HAP-1 (cell line): ENCODE results near the gene GAD1.
A peak's percentile ranks its signal among the peaks of the same experiment; 100 is the strongest.

ENCODE experiments used
- DNase-seq, 2 experiments: peaks; one replicate each; pipeline ENCODE4 v3.0.0-alpha.2; 2016 to 2020; ENCODE audit warnings: low spot score in 2 of 2
- H3K27me3 ChIP-seq: fragments of 250-450 bp; sonication (Bioruptor Pico); 2 replicates; pipeline ENCODE4 v1.5.1; 2020; ENCODE audit warnings: low read depth, mild to moderate bottlenecking, moderate library complexity
- H3K36me3 ChIP-seq: fragments of 250-450 bp; sonication (Bioruptor Pico); replicated peaks from 2 replicates; pipeline ENCODE4 v1.5.1; 2020; ENCODE audit warnings: mild to moderate bottlenecking
- H3K4me1 ChIP-seq: fragments of 250-450 bp; sonication (Bioruptor Pico); 2 replicates; pipeline ENCODE4 v1.5.1; 2020; ENCODE audit warnings: mild to moderate bottlenecking
- H3K4me3 ChIP-seq: fragments of 250-450 bp; sonication (Bioruptor Pico); 2 replicates; pipeline ENCODE4 v1.5.1; 2020; ENCODE audit warnings: mild to moderate bottlenecking, moderate library complexity
- H3K9me3 ChIP-seq: fragments of 250-450 bp; sonication (Bioruptor Pico); 2 replicates; pipeline ENCODE4 v1.5.1; 2020; ENCODE audit warnings: mild to moderate bottlenecking, moderate library complexity
- in situ Hi-C: fragments of 300-500 bp; cut with MboI; formaldehyde crosslinking; loops from 3 replicates; pipeline ENCODE4 v1.14.3; 2020; ENCODE audit warnings: low sequenced_read_pairs, inconsistent platforms, mixed read lengths

Gene GAD1

DNA sequence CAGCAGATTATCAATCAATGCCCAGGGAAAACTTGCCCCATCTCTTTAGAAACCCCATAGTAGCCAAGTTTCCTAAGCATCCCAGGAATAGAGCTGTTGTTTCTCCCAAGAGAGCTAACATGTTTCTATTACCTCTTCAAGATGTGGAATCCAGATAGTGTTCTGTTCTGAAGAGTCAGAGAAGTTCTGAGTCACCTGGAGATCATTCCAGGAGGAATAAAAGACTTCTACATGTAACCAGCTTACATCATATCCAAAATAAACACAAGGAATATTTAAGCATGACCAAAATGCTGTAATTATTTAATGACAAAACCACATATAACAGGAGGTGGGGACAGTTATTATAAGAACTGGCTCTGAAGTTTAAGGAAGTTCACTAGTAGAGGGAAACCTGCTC is 61.4 kb downstream of the GAD1 start:
- H3K4me3 ChIP-seq: no peak overlapping the region
- DNase-seq: no peak
- in situ Hi-C loops: no loop called here
- H3K4me1 ChIP-seq: peaks cover under 1% of the 10 kb centered on the region; the same call in 1 of the 2 replicates
- H3K27me3 ChIP-seq: peaks cover 5% of the 10 kb centered on the region; the same call in 1 of the 2 replicates
- H3K9me3 ChIP-seq: no peaks in the 10 kb centered on the region
- no peaks in the 10 kb centered on the region for H3K36me3 ChIP-seq

DNA sequence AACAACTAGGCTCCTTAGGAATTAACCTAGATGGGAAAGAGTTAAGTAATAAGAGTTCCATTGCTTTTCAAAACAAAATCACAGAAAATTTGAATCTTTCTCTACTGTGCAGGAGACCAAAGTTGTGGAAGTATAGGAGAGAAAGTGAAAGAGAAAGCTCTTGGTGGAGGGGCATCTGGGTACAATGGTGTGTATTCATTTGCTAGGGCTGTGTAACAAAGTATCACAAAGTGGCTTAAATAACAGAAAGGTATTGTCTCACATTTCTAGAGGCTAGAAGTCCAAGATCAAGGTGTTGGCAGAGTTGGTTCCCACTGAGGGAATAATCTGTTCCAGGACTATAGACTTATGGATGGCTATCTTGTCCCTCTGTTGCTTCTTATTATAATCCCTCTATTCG is 61.8 kb downstream of the GAD1 start:
- no peaks in the 10 kb centered on the region for H3K36me3 ChIP-seq
- in situ Hi-C loops: no loop called here
- no peak for DNase-seq

DNA sequence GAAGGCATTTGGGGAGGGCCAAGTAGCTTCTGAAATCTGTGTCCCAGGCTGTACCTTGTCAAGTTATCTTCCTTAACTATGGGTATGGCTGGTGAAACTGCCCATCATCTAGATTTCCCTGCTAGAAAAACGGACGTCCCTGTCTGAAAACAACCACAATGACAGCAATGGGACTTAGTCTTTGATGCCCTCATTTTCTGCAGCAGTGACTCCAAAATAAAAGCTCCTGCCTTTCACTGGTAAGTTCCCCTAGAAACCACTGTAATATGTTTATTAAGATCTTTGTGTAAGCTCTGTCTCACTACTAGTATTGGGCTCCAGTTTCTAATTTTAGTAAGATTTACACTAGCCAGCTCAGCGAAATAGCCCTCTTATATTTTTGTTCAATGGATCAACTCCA is 65.2 kb downstream of the GAD1 start:
- Histone ChIP-seq H3K9me3 (no peaks in the 10 kb centered on the region), H3K4me1 (no peaks in the 10 kb centered on the region), H3K36me3 (no peaks in the 10 kb centered on the region), H3K4me3 (no peak overlapping the region), H3K27me3 (peaks cover 5% of the 10 kb centered on the region; the same call in 1 of the 2 replicates)
- in situ Hi-C loops: no loop called here
- no peak for DNase-seq

More for the DNA sequence above, 61.8 kb downstream of the GAD1 start:
- Histone ChIP-seq H3K4me3 (no peak overlapping the region), H3K9me3 (no peaks in the 10 kb centered on the region), H3K27me3 (peaks cover 5% of the 10 kb centered on the region; the same call in 1 of the 2 replicates), H3K4me1 (no peaks in the 10 kb centered on the region)

DNA sequence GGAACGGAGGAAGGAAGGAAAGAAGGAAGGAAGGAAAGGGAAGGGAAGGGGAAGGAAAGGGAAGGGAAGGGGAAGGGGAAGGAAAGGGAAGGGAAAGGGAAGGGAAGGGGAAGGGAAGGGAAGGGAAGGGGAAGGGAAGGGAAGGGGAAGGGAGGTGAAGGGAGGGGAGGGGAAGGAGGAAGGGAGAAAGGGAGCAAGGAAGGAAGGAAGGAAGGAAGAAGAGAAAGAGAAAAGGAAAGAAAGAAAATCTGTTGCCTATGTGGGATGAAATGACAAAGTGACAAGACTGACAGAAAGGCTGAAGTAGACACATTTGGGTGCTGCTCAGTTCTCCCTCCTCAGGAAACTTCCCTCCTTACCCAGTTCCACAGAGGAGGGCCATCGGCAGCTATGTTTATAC is 66.1 kb downstream of the GAD1 start:
- Histone ChIP-seq H3K36me3 (no peaks in the 10 kb centered on the region), H3K4me1 (no peaks in the 10 kb centered on the region), H3K27me3 (peaks cover 5% of the 10 kb centered on the region; the same call in 1 of the 2 replicates), H3K9me3 (no peaks in the 10 kb centered on the region), H3K4me3 (no peak overlapping the region)
- in situ Hi-C loops: no loop called here
- DNase-seq: no peak

DNA sequence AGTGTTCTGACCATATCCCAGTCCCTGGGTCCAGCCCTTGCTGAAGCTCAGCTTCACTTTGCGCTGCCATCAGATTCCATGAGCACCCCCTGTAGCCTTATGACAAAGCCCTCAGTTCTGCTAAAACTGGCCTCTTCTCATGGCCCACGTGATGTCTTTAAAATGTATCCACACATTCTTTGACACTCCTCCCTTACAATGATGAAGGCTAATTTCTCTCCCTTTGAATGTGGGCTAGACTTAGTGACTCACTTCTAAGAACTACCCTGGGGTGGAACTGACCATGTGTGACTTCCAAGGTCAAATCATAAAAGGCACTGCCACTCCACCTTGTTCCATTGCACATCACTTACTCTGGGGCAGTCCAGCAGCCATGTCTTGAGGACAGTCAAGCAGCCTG is 67.0 kb downstream of the GAD1 start:
- no peaks in the 10 kb centered on the region for H3K36me3 ChIP-seq
- DNase-seq: no peak
- no peaks in the 10 kb centered on the region for H3K4me1 ChIP-seq
- H3K4me3 ChIP-seq: no peak overlapping the region
- H3K27me3 ChIP-seq: peaks cover 5% of the 10 kb centered on the region; the same call in 1 of the 2 replicates
- no peaks in the 10 kb centered on the region for H3K9me3 ChIP-seq
- in situ Hi-C loops: no loop called here

DNA sequence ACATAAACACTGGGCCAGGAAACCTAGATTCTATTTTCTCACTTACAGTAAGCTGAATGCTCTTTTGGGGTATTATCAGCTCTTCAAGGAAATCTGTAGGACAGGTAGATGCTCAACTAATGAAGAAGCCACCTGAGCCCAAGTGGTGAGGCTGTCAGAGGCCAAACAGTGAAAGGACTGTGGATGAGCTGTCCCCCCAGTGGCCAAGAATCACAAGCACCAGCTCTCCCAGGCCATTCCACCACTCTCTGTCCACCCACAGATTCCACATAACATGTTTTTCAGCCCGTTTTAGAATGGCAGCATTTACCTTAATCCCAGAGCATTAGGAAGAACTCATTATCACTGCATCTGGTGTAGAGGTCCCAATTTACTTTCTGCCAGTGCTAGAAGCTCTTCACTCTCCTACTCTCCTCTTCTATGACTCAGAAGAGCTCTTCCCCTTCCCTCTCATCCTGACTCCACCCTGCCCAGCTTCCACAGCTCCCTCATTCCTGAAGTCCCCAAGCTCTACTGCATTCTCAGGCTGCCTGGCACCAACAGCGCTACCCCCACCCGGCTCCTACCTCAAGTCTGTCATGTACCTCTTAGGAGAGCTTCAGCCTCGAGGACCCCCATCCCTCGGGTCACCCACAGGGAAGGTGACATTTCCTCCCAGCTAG is 68.6 kb downstream of the GAD1 start:
- H3K9me3 ChIP-seq: no peaks in the 10 kb centered on the region
- in situ Hi-C loops: no loop called here
- H3K4me1 ChIP-seq: no peaks in the 10 kb centered on the region
- peaks cover 5% of the 10 kb centered on the region; the same call in 1 of the 2 replicates for H3K27me3 ChIP-seq
- H3K36me3 ChIP-seq: no peaks in the 10 kb centered on the region
- no peak for DNase-seq
- H3K4me3 ChIP-seq: no peak overlapping the region

DNA sequence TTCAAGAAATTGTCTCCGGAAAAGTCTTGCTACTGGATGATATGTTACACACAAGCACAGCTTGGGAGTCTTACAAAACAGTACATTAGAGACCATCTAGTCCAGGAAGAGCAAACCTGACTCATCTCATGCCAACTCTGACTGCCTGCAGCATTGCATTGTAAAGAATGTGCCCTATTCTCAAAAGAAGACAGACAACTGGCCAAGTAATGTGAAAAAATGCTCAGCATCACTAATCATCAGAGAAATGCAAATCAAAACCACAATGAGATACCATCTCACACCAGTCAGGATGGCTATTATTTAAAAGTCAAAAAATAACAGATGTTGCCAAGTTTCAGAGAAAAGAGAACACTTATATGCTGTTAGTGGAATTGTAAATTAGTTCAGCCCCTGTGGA is 69.7 kb downstream of the GAD1 start:
- no peaks in the 10 kb centered on the region for H3K36me3 ChIP-seq
- H3K27me3 ChIP-seq: no peaks in the 10 kb centered on the region
- in situ Hi-C loops: no loop called here
- no peak overlapping the region for H3K4me3 ChIP-seq
- no peaks in the 10 kb centered on the region for H3K4me1 ChIP-seq
- no peaks in the 10 kb centered on the region for H3K9me3 ChIP-seq
- no peak for DNase-seq

DNA sequence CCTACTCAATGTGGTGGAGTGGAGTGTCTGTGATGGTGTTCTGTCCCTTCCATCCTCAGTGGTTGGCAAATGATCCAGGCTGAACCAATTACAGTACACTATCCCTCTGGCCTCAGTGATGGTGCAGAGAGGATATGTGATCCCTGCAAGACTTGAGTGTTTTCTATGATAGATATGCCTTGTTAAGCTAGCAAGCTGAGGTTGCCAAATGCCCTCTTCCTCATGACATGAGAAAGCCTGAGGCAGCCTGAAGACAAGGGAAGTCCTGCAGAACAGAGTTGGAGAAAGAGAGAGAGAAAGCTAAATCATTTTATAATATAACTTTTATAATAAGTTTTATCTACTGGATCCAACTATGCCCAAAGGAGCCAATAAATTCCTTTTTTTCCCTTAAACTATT is 70.8 kb downstream of the GAD1 start:
- no peak for DNase-seq
- H3K27me3 ChIP-seq: no peaks in the 10 kb centered on the region
- no peaks in the 10 kb centered on the region for H3K9me3 ChIP-seq
- H3K4me1 ChIP-seq: no peaks in the 10 kb centered on the region
- in situ Hi-C loops: no loop called here
- H3K4me3 ChIP-seq: no peak overlapping the region
- H3K36me3 ChIP-seq: no peaks in the 10 kb centered on the region

DNA sequence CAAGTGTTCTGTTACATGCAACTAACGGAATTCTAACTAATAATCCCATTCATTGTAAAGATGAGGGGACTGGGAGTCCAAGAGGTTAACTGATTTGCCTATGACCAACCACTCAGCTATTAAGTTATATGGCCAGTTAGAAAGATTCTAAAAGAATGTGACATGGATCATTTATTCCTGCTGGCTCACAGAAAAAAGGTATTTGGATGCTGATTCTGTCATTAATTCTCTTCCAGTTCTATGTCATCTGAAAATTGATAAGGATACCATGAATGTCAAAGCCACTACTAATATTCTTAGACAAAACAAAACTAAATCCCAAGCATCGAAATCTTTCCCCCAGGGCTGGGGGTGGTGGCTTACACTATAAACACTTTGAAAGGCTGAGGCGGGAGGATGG is 71.2 kb downstream of the GAD1 start:
- Histone ChIP-seq H3K4me1 (no peaks in the 10 kb centered on the region), H3K36me3 (no peaks in the 10 kb centered on the region), H3K27me3 (no peaks in the 10 kb centered on the region), H3K9me3 (no peaks in the 10 kb centered on the region), H3K4me3 (no peak overlapping the region)
- peak in 1 of 2 experiments; percentile 21 for DNase-seq
- in situ Hi-C loops: no loop called here

DNA sequence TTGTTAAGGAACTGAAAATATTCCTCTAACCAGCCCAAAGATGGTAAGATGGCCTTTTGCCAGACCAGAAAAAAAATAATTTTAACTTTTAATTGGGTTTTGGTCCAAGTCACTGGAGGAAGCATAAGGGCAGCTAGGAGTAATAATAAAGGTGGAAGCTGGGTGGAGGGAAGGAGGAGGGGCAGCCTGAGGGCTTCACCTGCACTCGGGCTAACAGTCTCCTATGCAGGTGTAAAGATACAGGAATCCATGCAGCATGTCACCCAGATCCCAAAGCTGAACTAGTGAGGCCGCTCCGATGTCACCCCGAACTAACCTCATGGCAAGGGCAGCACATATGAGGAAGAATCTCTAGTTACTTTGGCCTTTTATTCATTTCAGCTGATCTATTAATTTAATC is 75.2 kb downstream of the GAD1 start:
- no peaks in the 10 kb centered on the region for H3K36me3 ChIP-seq
- H3K27me3 ChIP-seq: no peaks in the 10 kb centered on the region
- no peak for DNase-seq
- H3K4me3 ChIP-seq: no peak overlapping the region
- in situ Hi-C loops: no loop called here
- no peaks in the 10 kb centered on the region for H3K9me3 ChIP-seq
- H3K4me1 ChIP-seq: no peaks in the 10 kb centered on the region

DNA sequence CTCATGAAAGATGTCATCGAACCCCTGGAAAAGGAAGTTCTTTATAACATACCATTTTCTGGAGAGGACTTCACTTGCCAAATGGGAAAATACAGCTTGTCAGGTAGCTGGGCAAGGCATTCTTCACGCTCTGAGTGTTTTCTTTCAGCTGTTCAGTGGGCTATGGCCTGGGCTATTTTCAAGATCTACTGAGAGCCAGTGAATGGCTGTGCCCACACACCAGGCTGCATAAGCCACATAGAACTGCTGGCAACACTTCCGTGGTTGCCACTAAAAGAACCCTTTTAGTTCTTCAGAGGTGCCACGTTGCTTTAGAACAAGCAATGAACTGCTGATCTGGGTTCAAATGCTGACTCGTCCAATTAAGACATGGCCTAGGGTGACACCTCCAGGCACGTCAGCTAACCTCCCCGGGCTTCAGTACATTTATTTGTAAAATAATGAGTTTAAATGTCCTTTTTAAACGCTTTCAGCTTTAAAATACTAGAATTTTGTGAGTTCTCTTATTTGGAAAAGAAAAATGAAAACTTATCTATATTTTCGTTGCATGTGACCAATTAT is 75.8 kb downstream of the GAD1 start:
- Histone ChIP-seq H3K27me3 (no peaks in the 10 kb centered on the region), H3K36me3 (no peaks in the 10 kb centered on the region), H3K9me3 (no peaks in the 10 kb centered on the region), H3K4me3 (no peak overlapping the region), H3K4me1 (no peaks in the 10 kb centered on the region)
- no peak for DNase-seq
- in situ Hi-C loops: no loop called here

DNA sequence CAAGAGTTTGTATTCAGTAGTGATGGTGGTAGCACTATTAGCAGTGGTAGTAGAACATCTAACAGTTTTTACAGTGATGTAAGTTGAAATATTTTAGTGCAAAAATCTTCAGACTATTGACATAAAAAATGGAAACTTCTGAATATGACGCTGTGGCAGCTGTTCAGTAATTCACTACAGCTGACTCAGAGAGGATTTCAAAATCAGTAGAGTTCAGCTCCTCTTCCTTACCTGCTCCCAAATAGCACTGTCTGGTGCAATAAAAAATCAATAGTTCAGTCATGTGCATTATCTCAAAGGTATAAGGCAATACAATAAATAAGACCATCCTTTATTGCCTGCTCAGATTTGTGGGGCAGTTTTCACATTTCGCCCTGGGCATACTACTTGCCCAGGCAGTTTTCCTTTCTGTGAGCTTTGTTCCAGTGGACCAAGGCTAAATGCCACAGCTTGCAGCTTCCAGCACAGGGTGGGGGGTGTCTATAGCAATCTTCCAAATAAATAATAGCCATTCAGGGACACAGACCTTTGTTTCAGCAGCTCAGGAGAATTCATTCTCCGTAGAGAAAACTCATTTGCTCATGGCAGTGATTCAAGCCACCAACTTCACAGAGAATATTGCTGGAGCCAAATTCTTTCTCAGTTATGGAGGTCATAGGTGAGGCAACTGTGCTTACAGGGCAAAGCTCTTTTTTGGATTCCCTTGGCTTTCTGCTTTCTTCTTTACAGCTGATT is 78.5 kb downstream of the GAD1 start:
- no peak for DNase-seq

DNA sequence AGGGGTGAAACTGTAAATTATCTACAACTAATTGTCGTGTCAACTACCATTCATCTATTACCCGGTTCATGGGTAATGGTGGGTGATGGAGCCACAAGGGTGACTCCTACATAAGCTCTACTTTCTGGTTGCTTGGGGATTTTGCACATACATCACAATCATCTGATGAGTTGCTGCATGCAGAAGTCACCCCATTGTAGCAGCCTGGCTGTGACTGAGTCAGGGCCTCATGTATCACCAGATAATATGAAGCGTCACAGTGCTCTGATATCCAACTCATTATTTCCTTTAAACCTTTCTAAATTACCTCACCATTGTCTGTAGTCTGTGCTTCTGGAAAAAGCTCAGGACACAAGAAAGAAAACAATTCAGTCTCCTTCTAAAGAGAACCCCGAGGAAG is 79.9 kb downstream of the GAD1 start:
- no peaks in the 10 kb centered on the region for H3K27me3 ChIP-seq
- in situ Hi-C loops: no loop called here
- no peak for DNase-seq
- H3K9me3 ChIP-seq: no peaks in the 10 kb centered on the region
- no peaks in the 10 kb centered on the region for H3K4me1 ChIP-seq
- H3K4me3 ChIP-seq: no peak overlapping the region
- H3K36me3 ChIP-seq: no peaks in the 10 kb centered on the region

More for the DNA sequence above, 78.5 kb downstream of the GAD1 start:
- Histone ChIP-seq H3K4me3 (no peak overlapping the region), H3K4me1 (no peaks in the 10 kb centered on the region), H3K36me3 (no peaks in the 10 kb centered on the region), H3K27me3 (no peaks in the 10 kb centered on the region), H3K9me3 (no peaks in the 10 kb centered on the region)
- in situ Hi-C loops: no loop called here

DNA sequence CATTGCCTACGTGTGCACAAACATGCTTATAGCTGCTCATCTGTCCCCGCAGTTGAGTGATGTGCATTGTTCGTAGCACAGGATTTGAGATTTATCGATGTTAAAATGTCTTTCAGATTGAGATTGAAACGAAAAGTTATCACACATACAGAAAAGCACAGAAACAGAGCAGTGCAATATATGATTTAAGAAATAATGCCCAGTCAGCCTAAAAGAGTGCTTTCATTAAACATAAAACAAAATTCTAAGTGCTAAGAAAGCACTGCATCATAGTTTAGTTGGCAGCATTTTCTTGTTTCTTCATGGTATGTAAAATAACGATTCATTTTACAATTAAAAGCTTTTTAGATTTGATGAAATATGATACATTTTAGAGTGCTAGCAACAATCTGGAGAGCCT is 80.4 kb downstream of the GAD1 start:
- in situ Hi-C loops: no loop called here
- no peaks in the 10 kb centered on the region for H3K36me3 ChIP-seq
- no peak overlapping the region for H3K4me3 ChIP-seq
- no peak for DNase-seq
- H3K9me3 ChIP-seq: no peaks in the 10 kb centered on the region
- H3K27me3 ChIP-seq: no peaks in the 10 kb centered on the region
- no peaks in the 10 kb centered on the region for H3K4me1 ChIP-seq
